ENCODE data around the gene UTRN. TPM values are rescaled to one million over a fixed set of nuclear protein-coding genes. Genes with fewer than 3 reads are reported as not detected.

UTRN gene
- total RNA-seq, 3 donors from 2014 or later: 204 to 397 (median 263) TPM

DNA sequence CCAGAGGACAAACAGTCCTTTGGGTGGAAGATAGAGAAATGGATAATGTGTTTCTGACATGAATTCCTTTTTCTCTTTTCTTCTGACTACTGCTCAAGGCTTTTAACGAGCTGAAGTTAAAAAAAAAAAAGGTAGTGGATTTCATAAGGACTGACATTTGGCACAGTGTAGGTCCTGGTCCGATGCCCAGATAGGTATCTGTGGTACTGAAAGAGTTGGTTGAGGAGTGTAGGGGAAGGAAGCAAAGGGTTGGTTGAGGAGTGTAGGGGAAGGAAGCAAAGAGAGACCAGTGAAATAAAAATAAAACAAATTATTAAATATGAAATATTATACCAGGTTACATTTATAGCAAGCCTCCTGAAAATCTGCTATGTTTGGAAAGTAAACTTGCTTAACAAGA is 11.8 kb downstream of the UTRN start:
- Histone ChIP-seq H3K27ac (peak overlapping the region; percentile 72 to 84), H3K4me3 (no peak overlapping the region), H3K27me3 (no peaks in the 10 kb centered on the region), H3K4me1 (peaks cover 4 to 8% of the 10 kb centered on the region in 2 donors), H3K36me3 (no peaks in the 10 kb centered on the region), H3K9me3 (no peaks in the 10 kb centered on the region)
- peak; percentile 70 to 76 for DNase-seq (ENCODE audit: low spot score in 2 of 2)
- intact Hi-C loops (cut with DNase I; ENCODE audit: low total_unique reads): no loop called here
- TF ChIP-seq, protein P1, sequence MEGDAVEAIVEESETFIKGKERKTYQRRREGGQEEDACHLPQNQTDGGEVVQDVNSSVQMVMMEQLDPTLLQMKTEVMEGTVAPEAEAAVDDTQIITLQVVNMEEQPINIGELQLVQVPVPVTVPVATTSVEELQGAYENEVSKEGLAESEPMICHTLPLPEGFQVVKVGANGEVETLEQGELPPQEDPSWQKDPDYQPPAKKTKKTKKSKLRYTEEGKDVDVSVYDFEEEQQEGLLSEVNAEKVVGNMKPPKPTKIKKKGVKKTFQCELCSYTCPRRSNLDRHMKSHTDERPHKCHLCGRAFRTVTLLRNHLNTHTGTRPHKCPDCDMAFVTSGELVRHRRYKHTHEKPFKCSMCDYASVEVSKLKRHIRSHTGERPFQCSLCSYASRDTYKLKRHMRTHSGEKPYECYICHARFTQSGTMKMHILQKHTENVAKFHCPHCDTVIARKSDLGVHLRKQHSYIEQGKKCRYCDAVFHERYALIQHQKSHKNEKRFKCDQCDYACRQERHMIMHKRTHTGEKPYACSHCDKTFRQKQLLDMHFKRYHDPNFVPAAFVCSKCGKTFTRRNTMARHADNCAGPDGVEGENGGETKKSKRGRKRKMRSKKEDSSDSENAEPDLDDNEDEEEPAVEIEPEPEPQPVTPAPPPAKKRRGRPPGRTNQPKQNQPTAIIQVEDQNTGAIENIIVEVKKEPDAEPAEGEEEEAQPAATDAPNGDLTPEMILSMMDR (IDR thresholded peaks at IDR 0.05): no peak
- no peak for TF ChIP-seq POLR2A (IDR thresholded peaks at IDR 0.05)
- TF ChIP-seq POLR2AphosphoS5 (IDR thresholded peaks at IDR 0.05): no peak

- no peaks in the 10 kb centered on the region for H3K27me3 ChIP-seq
- H3K4me1 ChIP-seq: peaks cover 4 to 8% of the 10 kb centered on the region in 2 donors
- intact Hi-C loops (cut with DNase I; ENCODE audit: low total_unique reads): no loop called here
- H3K36me3 ChIP-seq: no peaks in the 10 kb centered on the region
- H3K4me3 ChIP-seq: peak overlapping the region in 1 of 3 donors; percentile 22
- H3K27ac ChIP-seq: peak overlapping the region; percentile 72 to 84
- TF ChIP-seq POLR2A (IDR thresholded peaks at IDR 0.05) (no peak), POLR2AphosphoS5 (IDR thresholded peaks at IDR 0.05) (no peak)
- TF ChIP-seq, protein P1 (IDR thresholded peaks at IDR 0.05): no peak
- DNase-seq (ENCODE audit: low spot score in 2 of 2): no peak
- H3K9me3 ChIP-seq: no peaks in the 10 kb centered on the region
Observed at GRCh38 chr6:144297511-144298100, 12.5 kb downstream of the UTRN start.

- peaks cover 4 to 8% of the 10 kb centered on the region in 2 donors for H3K4me1 ChIP-seq
- intact Hi-C loops (cut with DNase I; ENCODE audit: low total_unique reads): no loop called here
- H3K36me3 ChIP-seq: no peaks in the 10 kb centered on the region
- peak overlapping the region in 1 of 3 donors; percentile 22 for H3K4me3 ChIP-seq
- TF ChIP-seq POLR2AphosphoS5 (IDR thresholded peaks at IDR 0.05) (no peak), POLR2A (IDR thresholded peaks at IDR 0.05) (no peak)
- TF ChIP-seq, protein P1 (IDR thresholded peaks at IDR 0.05): no peak
- H3K27ac ChIP-seq: peak overlapping the region; percentile 72 to 84
- DNase-seq (ENCODE audit: low spot score in 2 of 2): no peak
- no peaks in the 10 kb centered on the region for H3K27me3 ChIP-seq
- no peaks in the 10 kb centered on the region for H3K9me3 ChIP-seq
Observed at GRCh38 chr6:144298194-144298593, 13.1 kb downstream of the UTRN start.

GRCh38 chr6:144298916-144299315 is 13.8 kb downstream of the UTRN start:
- no peak for DNase-seq (ENCODE audit: low spot score in 2 of 2)
- no peaks in the 10 kb centered on the region for H3K36me3 ChIP-seq
- H3K4me3 ChIP-seq: no peak overlapping the region
- H3K27me3 ChIP-seq: no peaks in the 10 kb centered on the region
- no peak overlapping the region for H3K27ac ChIP-seq
- TF ChIP-seq POLR2A (IDR thresholded peaks at IDR 0.05) (no peak), POLR2AphosphoS5 (IDR thresholded peaks at IDR 0.05) (no peak)
- TF ChIP-seq, protein P1 (IDR thresholded peaks at IDR 0.05): no peak
- intact Hi-C loops (cut with DNase I; ENCODE audit: low total_unique reads): no loop called here
- no peaks in the 10 kb centered on the region for H3K9me3 ChIP-seq
- peaks cover 4 to 8% of the 10 kb centered on the region in 2 donors for H3K4me1 ChIP-seq

- H3K4me3 ChIP-seq: no peak overlapping the region
- intact Hi-C loops (cut with DNase I; ENCODE audit: low total_unique reads): no loop called here
- DNase-seq (ENCODE audit: low spot score in 2 of 2): no peak
- no peaks in the 10 kb centered on the region for H3K9me3 ChIP-seq
- no peaks in the 10 kb centered on the region for H3K27me3 ChIP-seq
- no peaks in the 10 kb centered on the region for H3K36me3 ChIP-seq
- no peaks in the 10 kb centered on the region for H3K4me1 ChIP-seq
- no peak for TF ChIP-seq POLR2AphosphoS5 (IDR thresholded peaks at IDR 0.05)
- TF ChIP-seq POLR2A (IDR thresholded peaks at IDR 0.05): no peak
- TF ChIP-seq, protein P1 (IDR thresholded peaks at IDR 0.05): no peak
- no peak overlapping the region for H3K27ac ChIP-seq
Observed at GRCh38 chr6:144302701-144303372, 17.7 kb downstream of the UTRN start.

Data from breast epithelium (tissue), 4 donors.